Mucosa of descending colon (tissue), 3 donors: ENCODE results near the gene COX4I1. TPM values are rescaled to one million over a fixed set of nuclear protein-coding genes. Genes with fewer than 3 reads are reported as not detected.
A peak's percentile ranks its signal among the peaks of the same experiment; 100 is the strongest.

Experiments used
- ATAC-seq: fragments of 200-7000 bp; cut with Tn5 transposase; one replicate; pipeline ENCODE4 v1.9.1; 2020; ENCODE audit warnings: mild to moderate bottlenecking, moderate library complexity
- DNase-seq, 3 donors: peaks; one replicate each; pipeline ENCODE4 v3.0.0-alpha.2; 2020
- H3K36me3 ChIP-seq: fragments of 200-600 bp; one replicate; pipeline ENCODE4 v1.8.0; 2021; ENCODE audit warnings: low read depth, mild to moderate bottlenecking
- H3K4me1 ChIP-seq: fragments of 200-600 bp; one replicate; pipeline ENCODE4 v1.8.0; 2021; ENCODE audit warnings: low read depth, mild to moderate bottlenecking
- H3K4me3 ChIP-seq: fragments of 200-600 bp; one replicate; pipeline ENCODE4 v1.8.0; 2021; ENCODE audit warnings: mild to moderate bottlenecking
- H3K9me3 ChIP-seq: fragments of 200-600 bp; one replicate; pipeline ENCODE4 v1.8.0; 2021; ENCODE audit warnings: mild to moderate bottlenecking
- CTCF ChIP-seq: fragments of 200-600 bp; IDR thresholded peaks from one replicate; pipeline ENCODE4 v1.8.0; 2022; ENCODE audit warnings: antibody characterized with exemption, mild to moderate bottlenecking
- intact Hi-C, 2 donors: fragments of 100-400 bp; cut with DNase I in 1 of 2; cut with micrococcal nuclease in 1 of 2; formaldehyde crosslinking; loops; one replicate each; pipeline versions ENCODE4 v1.11.0 to v1.11.1; 2022; cut with DNase I, micrococcal nuclease
- total RNA-seq, 3 donors: library from RNA; stranded (reverse); fragmentation: NEBNext Ultra II Directional in 2 of 3; extraction: Animal tissue kit (Norgen Biotek cat#: 25700) in 2 of 3; gene quantifications; one replicate each; pipeline versions ENCODE4 v1.2.1 to v1.2.4, GENCODE V29; 2021 to 2023
- donor health status: DM: no; HTN: no; CAD: no; lungs with moderate emphysema.
- donor health status: DM: no; HTN: no; CAD: no.
- donor health status: DM: no; HTN: yes; CAD: no.

Gene COX4I1
- total RNA-seq, 3 donors from 2014 or later = 793 to 1,140 (median 1,020) TPM

GRCh38 chr16:85770741-85771140, 28.8 kb upstream of the COX4I1 start:
- intact Hi-C loops = no loop called here
- DNase-seq (peak in 1 of 3 donors; percentile 2), ATAC-seq (no peak)
- no peak overlapping the region for H3K4me3 ChIP-seq
- H3K36me3 ChIP-seq = no peaks in the 10 kb centered on the region
- H3K4me1 ChIP-seq = no peaks in the 10 kb centered on the region
- no peak for TF ChIP-seq CTCF
- no peaks in the 10 kb centered on the region for H3K9me3 ChIP-seq

GRCh38 chr16:85773044-85773443, 26.5 kb upstream of the COX4I1 start:
- no peak for ATAC-seq
- no peaks in the 10 kb centered on the region for H3K36me3 ChIP-seq
- H3K4me3 ChIP-seq = no peak overlapping the region
- H3K4me1 ChIP-seq = no peaks in the 10 kb centered on the region
- no peak for DNase-seq
- no peak for TF ChIP-seq CTCF
- intact Hi-C loops = no loop called here
- no peaks in the 10 kb centered on the region for H3K9me3 ChIP-seq

- intact Hi-C loops = no loop called here
- ATAC-seq (no peak), DNase-seq (no peak)
- Histone ChIP-seq H3K36me3 (no peaks in the 10 kb centered on the region), H3K4me3 (no peak overlapping the region), H3K4me1 (no peaks in the 10 kb centered on the region), H3K9me3 (no peaks in the 10 kb centered on the region)
- no peak for TF ChIP-seq CTCF
These were observed 25.4 kb upstream of the COX4I1 start for GRCh38 chr16:85774136-85774535.

- ATAC-seq = no peak
- no peak for DNase-seq
- intact Hi-C loops = no loop called here
- Histone ChIP-seq H3K4me1 (no peaks in the 10 kb centered on the region), H3K9me3 (no peaks in the 10 kb centered on the region), H3K36me3 (no peaks in the 10 kb centered on the region), H3K4me3 (no peak overlapping the region)
- no peak for TF ChIP-seq CTCF
These were observed 24.7 kb upstream of the COX4I1 start for GRCh38 chr16:85774811-85775210.

GRCh38 chr16:85777583-85778310, 21.7 kb upstream of the COX4I1 start:
- ATAC-seq (no peak), DNase-seq (no peak)
- H3K9me3 ChIP-seq = no peaks in the 10 kb centered on the region
- no peak for TF ChIP-seq CTCF
- H3K36me3 ChIP-seq = no peaks in the 10 kb centered on the region
- peaks cover 2% of the 10 kb centered on the region for H3K4me1 ChIP-seq
- intact Hi-C loops = no loop called here
- no peak overlapping the region for H3K4me3 ChIP-seq
